Upper lobe of left lung (tissue), 6 donors: ENCODE results near the gene AQR. TPM values are rescaled to one million over a fixed set of nuclear protein-coding genes. Genes with fewer than 3 reads are reported as not detected.
"Not testable (repeated sequence)": the region's sequence is repeated elsewhere in the genome, so short reads cannot be mapped to it uniquely, and the experiment has no call there.

Experiments used
- ATAC-seq, 2 donors: fragments of 200-7000 bp; cut with Tn5 transposase; one replicate each; pipeline ENCODE4 v1.9.1; 2022; ENCODE audit warnings: mild to moderate bottlenecking in 2 of 2, moderate library complexity in 2 of 2; ENCODE audit not compliant: low FRiP score in 2 of 2
- DNase-seq, 2 donors: peaks; one replicate each; pipeline ENCODE4 v3.0.0-alpha.2; 2019 to 2020
- H3K27ac ChIP-seq, 4 donors: fragments of 200-600 bp; sonication (generic); one replicate each; pipeline ENCODE4 v1.5.1; 2016 to 2019
- H3K27me3 ChIP-seq, 4 donors: fragments of 200-600 bp; sonication (generic); one replicate each; pipeline ENCODE4 v1.5.1; 2017 to 2019
- H3K36me3 ChIP-seq, 4 donors: fragments of 200-600 bp; sonication (generic); one replicate each; pipeline ENCODE4 v1.5.1; 2016 to 2019
- H3K4me1 ChIP-seq, 4 donors: fragments of 200-600 bp; sonication (generic); one replicate each; pipeline ENCODE4 v1.5.1; 2018 to 2019
- H3K4me3 ChIP-seq, 4 donors: fragments of 200-600 bp; sonication (generic); one replicate each; pipeline ENCODE4 v1.5.1; 2017 to 2019; ENCODE audit warnings: mild to moderate bottlenecking in 2 of 4, moderate library complexity in 1 of 4
- H3K9me3 ChIP-seq, 4 donors: fragments of 200-600 bp; sonication (generic); one replicate each; pipeline ENCODE4 v1.5.1; 2018 to 2019
- EP300 ChIP-seq, 4 donors: sonication (generic); formaldehyde crosslinking; IDR thresholded peaks; one replicate each; pipeline ENCODE4 v1.5.1; 2017; ENCODE audit warnings: antibody characterized with exemption in 4 of 4, control low read depth in 2 of 4
- POLR2A ChIP-seq, 4 donors: fragments of 450-650 bp; IDR thresholded peaks; one replicate each; pipeline ENCODE4 v1.5.1; 2016 to 2017; ENCODE audit warnings: antibody characterized with exemption in 4 of 4, mild to moderate bottlenecking in 2 of 4
- POLR2AphosphoS5 ChIP-seq, 2 donors: sonication (generic); formaldehyde crosslinking; IDR thresholded peaks; one replicate each; pipeline ENCODE4 v1.5.1; 2017; ENCODE audit warnings: antibody characterized with exemption in 2 of 2
- WGBS, 2 donors: methylation state at CpG; one replicate each; pipeline ENCODE4 v1.1.5; 2017 to 2018; 5-methylcytosine and 5-hydroxymethylcytosine counted together
- total RNA-seq, 6 donors: library from RNA; depleted of rRNA in 4 of 6; stranded (reverse); fragments of >200 nt in 4 of 6; gene quantifications; one replicate each; pipeline versions ENCODE4 v1.1.0 to v1.2.1, GENCODE V29; 2016 to 2021
- TF ChIP-seq, protein P1 (sequence below), 6 experiments: fragments of 450-650 bp in 4 of 6; fragments of 200-600 bp in 2 of 6; sonication (generic) in 2 of 6; IDR thresholded peaks; one replicate each; pipeline ENCODE4 v1.5.1; 2016 to 2019; ENCODE audit warnings: antibody characterized with exemption in 6 of 6
- donor health status: DM: no; HTN: no; CAD: no; lungs with moderate emphysema.
- donor health status: DM: no; HTN: yes; CAD: no; lungs with severe emphysema.

AQR gene
- total RNA-seq, 6 donors from 2014 or later, result 9.9 to 40.2 (median 22.6) TPM

DNA sequence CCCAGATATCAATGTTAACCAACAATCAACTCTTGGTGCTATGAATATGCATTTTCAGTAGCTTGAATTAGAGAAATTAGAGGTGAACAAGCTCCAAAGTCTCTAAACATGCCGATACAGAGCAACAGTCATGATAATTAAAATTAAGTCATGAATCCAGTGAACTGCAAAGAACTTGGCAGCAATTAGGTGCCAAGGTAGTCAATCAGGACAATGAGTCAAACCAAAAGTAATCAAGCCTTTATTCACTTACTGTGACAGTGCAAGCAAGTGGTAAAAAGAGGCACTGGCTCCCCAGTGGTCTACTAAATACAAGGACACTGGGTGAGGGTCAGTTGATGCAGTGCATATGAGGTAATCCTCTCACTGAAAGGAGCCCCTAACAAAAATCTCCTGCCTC lies 16.8 kb upstream of the AQR start:
- H3K27me3 ChIP-seq, result no peaks in the 10 kb centered on the region
- peak overlapping the region in 3 of 4 donors; percentile 84 to 91 (median 90) for H3K4me3 ChIP-seq
- 94% methylated on average over 1 of the region's 1 CpG for WGBS, 2 donors
- H3K9me3 ChIP-seq, result no peaks in the 10 kb centered on the region
- peak overlapping the region in 1 of 4 donors; percentile 98 for H3K27ac ChIP-seq
- H3K36me3 ChIP-seq, result peaks cover 4 to 33% (median 6%) of the 10 kb centered on the region in 4 donors
- TF ChIP-seq, protein P1, sequence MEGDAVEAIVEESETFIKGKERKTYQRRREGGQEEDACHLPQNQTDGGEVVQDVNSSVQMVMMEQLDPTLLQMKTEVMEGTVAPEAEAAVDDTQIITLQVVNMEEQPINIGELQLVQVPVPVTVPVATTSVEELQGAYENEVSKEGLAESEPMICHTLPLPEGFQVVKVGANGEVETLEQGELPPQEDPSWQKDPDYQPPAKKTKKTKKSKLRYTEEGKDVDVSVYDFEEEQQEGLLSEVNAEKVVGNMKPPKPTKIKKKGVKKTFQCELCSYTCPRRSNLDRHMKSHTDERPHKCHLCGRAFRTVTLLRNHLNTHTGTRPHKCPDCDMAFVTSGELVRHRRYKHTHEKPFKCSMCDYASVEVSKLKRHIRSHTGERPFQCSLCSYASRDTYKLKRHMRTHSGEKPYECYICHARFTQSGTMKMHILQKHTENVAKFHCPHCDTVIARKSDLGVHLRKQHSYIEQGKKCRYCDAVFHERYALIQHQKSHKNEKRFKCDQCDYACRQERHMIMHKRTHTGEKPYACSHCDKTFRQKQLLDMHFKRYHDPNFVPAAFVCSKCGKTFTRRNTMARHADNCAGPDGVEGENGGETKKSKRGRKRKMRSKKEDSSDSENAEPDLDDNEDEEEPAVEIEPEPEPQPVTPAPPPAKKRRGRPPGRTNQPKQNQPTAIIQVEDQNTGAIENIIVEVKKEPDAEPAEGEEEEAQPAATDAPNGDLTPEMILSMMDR (IDR thresholded peaks at IDR 0.05), result no peak
- TF ChIP-seq EP300 (IDR thresholded peaks at IDR 0.05) (no peak), POLR2AphosphoS5 (IDR thresholded peaks at IDR 0.05) (no peak), POLR2A (IDR thresholded peaks at IDR 0.05) (no peak)
- H3K4me1 ChIP-seq, result peaks cover 29 to 49% (median 36%) of the 10 kb centered on the region in 4 donors
- ATAC-seq (no peak), DNase-seq (no peak)

DNA sequence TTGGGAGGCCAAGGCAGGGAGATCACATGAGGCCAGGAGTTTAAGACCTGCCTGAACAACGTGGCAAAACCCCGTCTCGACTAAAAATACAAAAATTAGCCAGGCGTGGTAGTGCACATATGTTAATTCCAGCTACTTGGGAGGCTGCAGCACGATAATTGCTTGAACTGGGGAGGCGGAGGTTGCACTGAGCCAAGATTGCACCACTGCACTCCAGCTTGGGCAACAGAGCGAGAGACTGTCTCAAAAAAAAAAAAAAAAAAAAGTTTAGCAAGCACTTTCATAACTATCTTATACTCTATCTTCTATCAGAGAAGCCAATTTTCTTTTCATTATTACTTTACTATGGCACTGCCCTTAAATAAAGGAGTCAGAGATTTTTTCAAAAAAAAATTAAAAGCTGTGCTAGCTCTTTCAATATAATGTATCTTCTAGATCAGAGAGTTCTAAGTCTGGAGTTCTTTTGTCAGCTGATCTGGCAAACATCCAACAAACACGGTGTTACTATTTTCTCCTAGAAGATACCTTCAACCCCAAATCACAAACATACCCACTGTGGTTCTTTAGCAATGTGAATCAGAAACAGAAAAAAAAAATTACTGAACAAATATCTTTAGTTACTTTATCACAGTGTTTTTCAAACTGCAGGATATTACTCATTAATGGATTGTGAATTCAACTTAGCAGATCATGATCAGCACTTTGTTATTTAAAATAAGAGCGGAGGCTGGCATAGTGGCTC lies 15.5 kb upstream of the AQR start:
- H3K27ac ChIP-seq, result peak overlapping the region in 3 of 4 donors; percentile 22 to 61 (median 34)
- 38 to 64% methylated on average over 9 of the region's 9 CpGs for WGBS, 2 donors

DNA sequence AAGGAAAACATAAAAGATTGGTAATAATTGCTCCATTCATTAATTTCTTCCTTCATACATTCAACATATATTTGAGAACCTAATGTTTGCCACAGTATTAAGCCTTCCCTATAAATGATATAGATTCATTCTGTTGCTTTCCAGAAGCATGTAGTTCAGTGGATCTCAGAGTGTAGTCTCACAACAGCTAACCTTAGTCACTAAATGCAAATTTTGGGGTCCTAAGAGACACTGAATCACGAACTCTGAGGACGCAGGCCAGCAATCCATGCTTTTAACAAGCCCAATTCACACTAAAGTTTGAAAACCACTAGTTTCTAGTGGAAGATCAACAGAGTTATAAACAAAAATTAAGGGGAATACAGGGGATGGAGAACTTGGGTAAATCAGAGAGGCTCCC lies 7.2 kb upstream of the AQR start:
- Histone ChIP-seq H3K9me3 (no peaks in the 10 kb centered on the region), H3K36me3 (peaks cover 0 to 11% (median under 1%) of the 10 kb centered on the region in 4 donors), H3K27ac (no peak overlapping the region), H3K4me3 (no peak overlapping the region), H3K4me1 (no peaks in the 10 kb centered on the region), H3K27me3 (no peaks in the 10 kb centered on the region)
- WGBS, 2 donors, result 44 to 93% methylated on average over 2 of the region's 2 CpGs
- ATAC-seq, result no peak
- TF ChIP-seq, protein P1 (IDR thresholded peaks at IDR 0.05), result no peak
- TF ChIP-seq EP300 (IDR thresholded peaks at IDR 0.05), result no peak
- no peak for TF ChIP-seq POLR2A (IDR thresholded peaks at IDR 0.05)
- TF ChIP-seq POLR2AphosphoS5 (IDR thresholded peaks at IDR 0.05), result no peak
- no peak for DNase-seq

More for the DNA sequence above, 15.5 kb upstream of the AQR start:
- TF ChIP-seq POLR2A (IDR thresholded peaks at IDR 0.05) (no peak), POLR2AphosphoS5 (IDR thresholded peaks at IDR 0.05) (no peak), EP300 (IDR thresholded peaks at IDR 0.05) (no peak)
- TF ChIP-seq, protein P1 (IDR thresholded peaks at IDR 0.05), result no peak
- H3K9me3 ChIP-seq, result no peaks in the 10 kb centered on the region
- DNase-seq, result peak in 1 of 2 donors; percentile 60
- peaks cover 29 to 49% (median 36%) of the 10 kb centered on the region in 4 donors for H3K4me1 ChIP-seq
- H3K4me3 ChIP-seq, result peak overlapping the region in 1 of 4 donors; percentile 7
- peaks cover 4 to 38% (median 6%) of the 10 kb centered on the region in 4 donors for H3K36me3 ChIP-seq
- H3K27me3 ChIP-seq, result no peaks in the 10 kb centered on the region
- ATAC-seq, result no peak

DNA sequence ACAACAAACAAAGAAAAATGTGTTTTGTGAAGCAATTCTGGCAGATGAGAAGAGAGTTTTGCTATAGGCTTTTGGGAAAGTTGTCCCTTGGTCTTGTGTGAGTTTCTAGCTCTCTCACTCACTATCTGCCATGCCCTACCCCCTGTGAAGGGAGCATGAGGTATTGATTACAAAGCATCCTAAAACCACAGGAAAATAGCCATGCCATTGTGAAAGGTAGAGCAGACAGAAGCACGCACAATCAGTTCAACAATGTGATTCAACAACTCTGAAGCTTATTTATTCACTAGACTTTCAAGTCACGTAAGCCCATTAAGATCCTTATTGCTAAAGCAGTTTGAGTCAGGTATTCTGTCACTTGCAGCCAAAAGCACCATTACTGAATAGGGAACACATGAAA lies 6.5 kb upstream of the AQR start:
- no peak for ATAC-seq
- H3K4me1 ChIP-seq, result no peaks in the 10 kb centered on the region
- no peak for TF ChIP-seq POLR2AphosphoS5 (IDR thresholded peaks at IDR 0.05)
- TF ChIP-seq POLR2A (IDR thresholded peaks at IDR 0.05), result no peak
- TF ChIP-seq EP300 (IDR thresholded peaks at IDR 0.05), result no peak
- 90 to 91% methylated on average over 2 of the region's 2 CpGs for WGBS, 2 donors
- no peaks in the 10 kb centered on the region for H3K27me3 ChIP-seq
- peaks cover 0 to 4% (median 0%) of the 10 kb centered on the region in 4 donors for H3K36me3 ChIP-seq
- no peak overlapping the region for H3K4me3 ChIP-seq
- no peak overlapping the region for H3K27ac ChIP-seq
- H3K9me3 ChIP-seq, result no peaks in the 10 kb centered on the region
- no peak for DNase-seq

DNA sequence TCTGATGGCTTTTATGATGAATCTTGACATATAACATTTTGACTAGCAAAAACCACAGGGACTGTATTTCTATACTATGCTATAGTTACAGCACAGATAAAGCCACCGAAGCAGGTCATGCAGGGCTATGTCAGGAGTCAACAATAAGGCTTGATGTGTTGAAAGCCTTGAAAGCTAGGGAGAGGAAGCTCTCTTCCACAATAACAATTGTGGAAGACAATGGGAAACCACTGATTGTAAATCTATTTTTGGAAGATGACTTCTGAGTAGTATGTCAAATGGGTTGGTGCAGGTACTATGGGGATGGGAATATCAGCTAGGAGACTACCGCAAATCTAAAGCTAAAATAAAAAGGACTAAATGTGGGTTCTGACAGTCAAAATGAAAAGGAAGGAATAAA lies 4.0 kb upstream of the AQR start:
- Histone ChIP-seq H3K27ac (no peak overlapping the region), H3K4me1 (peaks cover 3 to 13% (median 4%) of the 10 kb centered on the region in 4 donors), H3K36me3 (no peaks in the 10 kb centered on the region), H3K9me3 (no peaks in the 10 kb centered on the region), H3K4me3 (no peak overlapping the region), H3K27me3 (no peaks in the 10 kb centered on the region)
- WGBS, 2 donors, result 72 to 76% methylated on average over 2 of the region's 2 CpGs
- ATAC-seq, result no peak
- no peak for DNase-seq
- TF ChIP-seq POLR2AphosphoS5 (IDR thresholded peaks at IDR 0.05) (no peak), POLR2A (IDR thresholded peaks at IDR 0.05) (no peak), EP300 (IDR thresholded peaks at IDR 0.05) (no peak)
- TF ChIP-seq, protein P1 (IDR thresholded peaks at IDR 0.05), result no peak

DNA sequence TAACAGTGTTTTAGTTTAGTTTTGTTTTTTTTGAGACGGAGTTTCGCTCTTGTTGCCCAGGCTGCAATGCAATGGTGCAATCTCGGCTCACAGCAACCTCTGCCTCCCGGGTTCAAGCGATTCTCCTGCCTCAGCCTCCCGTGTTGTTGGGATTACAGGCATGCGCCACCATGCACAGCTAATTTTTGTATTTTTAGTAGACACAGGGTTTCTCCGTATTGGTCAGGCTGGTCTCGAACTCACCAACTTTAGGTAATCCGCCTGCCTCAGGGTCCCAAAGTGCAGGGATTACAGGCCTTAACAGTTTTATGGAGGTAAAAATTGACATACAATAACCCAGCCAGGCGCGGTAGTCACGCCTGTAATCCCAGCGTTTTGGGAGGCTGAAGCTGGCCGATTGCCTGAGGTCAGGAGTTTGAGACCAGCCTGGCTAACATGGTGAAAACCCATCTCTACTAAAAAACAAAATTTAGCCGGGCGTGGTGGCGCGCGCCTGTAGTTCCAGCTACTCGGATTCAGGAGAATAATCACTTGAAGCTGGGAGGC lies 629 bp upstream of the AQR start:
- Histone ChIP-seq H3K4me1 (peaks cover 15 to 34% (median 17%) of the 10 kb centered on the region in 4 donors), H3K4me3 (peak overlapping the region in 3 of 4 donors; percentile 81 to 86 (median 84)), H3K27ac (peak overlapping the region in 3 of 4 donors; percentile 77 to 90 (median 84))
- not testable (repeated sequence) for H3K36me3 ChIP-seq, H3K9me3 ChIP-seq, ATAC-seq, H3K27me3 ChIP-seq
- peak in 1 of 2 donors; percentile 20 for DNase-seq
- 69 to 70% methylated on average over 20 to 21 of the region's 21 CpGs for WGBS, 2 donors
